ENCODE measurements around the gene CKMT2. TPM values are rescaled to one million over a fixed set of nuclear protein-coding genes. Genes with fewer than 3 reads are reported as not detected.

Gene CKMT2
- total RNA-seq, result 8.6 and 25.2 TPM in 2 replicates

GRCh38 chr5:81233080-81233634 is at the start of gene CKMT2:
Gene CKMT2 (plus strand): TSS chr5:81233322. CDS start chr5:81251133, 17,811 bp downstream.

GRCh38 chr5:81301271-81302015 is 68.3 kb downstream of the CKMT2 start, which contains the start of gene ZCCHC9:
Gene ZCCHC9 (plus strand): TSS chr5:81301587. CDS start chr5:81304758, 3,171 bp downstream.

Other genes starting within 250 kb of the CKMT2 start
- gene ZCCHC9, start 68.3 kb downstream of the CKMT2 start, total RNA-seq, result 56.4 and 67.2 TPM in 2 replicates
- 0.37 and 0.89 TPM in 2 replicates for gene ACOT12, start 160.8 kb downstream of the CKMT2 start, total RNA-seq

Measured in uterine smooth muscle cell (primary cell).